AG09309 (cell line): ENCODE data around the gene SLC25A10.
A peak's percentile ranks its signal among the peaks of the same experiment; 100 is the strongest.

ENCODE experiments used
- DNase-seq: peaks from one replicate; pipeline ENCODE4 v3.0.0-alpha.2; 2010; ENCODE audit warnings: low read depth
- H3K4me3 ChIP-seq: 2 replicates; pipeline ENCODE4 v1.5.1; 2011; ENCODE audit warnings: mild to moderate bottlenecking, low read depth, low read length, moderate library complexity; ENCODE audit not compliant: control insufficient read depth
- TF ChIP-seq, protein P1 (sequence below): IDR thresholded peaks from 2 replicates; pipeline ENCODE4 v1.5.1; 2011; ENCODE audit warnings: mild to moderate bottlenecking, low read depth, low read length, inconsistent platforms; ENCODE audit not compliant: insufficient read depth, control insufficient read depth; ENCODE audit errors: missing control alignments

SLC25A10 gene, protein sequence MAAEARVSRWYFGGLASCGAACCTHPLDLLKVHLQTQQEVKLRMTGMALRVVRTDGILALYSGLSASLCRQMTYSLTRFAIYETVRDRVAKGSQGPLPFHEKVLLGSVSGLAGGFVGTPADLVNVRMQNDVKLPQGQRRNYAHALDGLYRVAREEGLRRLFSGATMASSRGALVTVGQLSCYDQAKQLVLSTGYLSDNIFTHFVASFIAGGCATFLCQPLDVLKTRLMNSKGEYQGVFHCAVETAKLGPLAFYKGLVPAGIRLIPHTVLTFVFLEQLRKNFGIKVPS

DNA sequence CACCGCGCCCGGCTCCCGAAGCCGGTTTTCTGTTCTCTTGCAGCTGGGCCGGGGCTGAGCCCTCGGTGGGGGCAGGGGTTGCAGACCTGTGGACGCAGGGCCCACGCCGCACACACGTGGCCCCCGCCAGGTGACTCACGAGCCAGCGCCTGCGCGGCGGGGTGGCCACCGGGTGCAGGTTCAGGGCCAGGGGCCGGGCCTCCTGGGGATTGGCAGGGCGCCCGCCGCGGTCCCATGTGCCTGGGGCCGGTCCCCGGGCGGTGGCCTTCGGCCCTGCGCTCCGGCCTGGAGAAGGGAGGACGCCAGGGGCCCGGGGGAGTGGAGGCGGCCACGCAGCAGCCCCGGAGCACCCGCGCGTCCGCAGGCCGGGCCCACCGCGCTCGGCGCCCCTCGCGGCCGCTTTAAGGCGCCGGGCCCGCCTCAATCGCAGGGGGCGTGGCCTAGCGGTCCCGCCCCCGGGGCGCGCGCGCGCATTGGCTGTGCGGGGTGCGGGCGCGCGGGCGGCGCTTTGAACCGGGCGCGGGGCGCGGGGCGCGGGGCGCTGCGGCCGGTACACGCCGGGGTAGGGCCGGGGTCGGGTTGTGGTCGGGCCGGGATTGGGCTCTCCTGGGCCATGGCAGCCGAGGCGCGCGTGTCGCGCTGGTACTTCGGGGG is at the start of gene SLC25A10:
TSS of gene SLC25A10 (plus strand) at position 471 of the 654 bp plus-strand sequence. CDS start at position 614, 143 bp downstream.
- DNase-seq = no peak
- TF ChIP-seq, protein P1, sequence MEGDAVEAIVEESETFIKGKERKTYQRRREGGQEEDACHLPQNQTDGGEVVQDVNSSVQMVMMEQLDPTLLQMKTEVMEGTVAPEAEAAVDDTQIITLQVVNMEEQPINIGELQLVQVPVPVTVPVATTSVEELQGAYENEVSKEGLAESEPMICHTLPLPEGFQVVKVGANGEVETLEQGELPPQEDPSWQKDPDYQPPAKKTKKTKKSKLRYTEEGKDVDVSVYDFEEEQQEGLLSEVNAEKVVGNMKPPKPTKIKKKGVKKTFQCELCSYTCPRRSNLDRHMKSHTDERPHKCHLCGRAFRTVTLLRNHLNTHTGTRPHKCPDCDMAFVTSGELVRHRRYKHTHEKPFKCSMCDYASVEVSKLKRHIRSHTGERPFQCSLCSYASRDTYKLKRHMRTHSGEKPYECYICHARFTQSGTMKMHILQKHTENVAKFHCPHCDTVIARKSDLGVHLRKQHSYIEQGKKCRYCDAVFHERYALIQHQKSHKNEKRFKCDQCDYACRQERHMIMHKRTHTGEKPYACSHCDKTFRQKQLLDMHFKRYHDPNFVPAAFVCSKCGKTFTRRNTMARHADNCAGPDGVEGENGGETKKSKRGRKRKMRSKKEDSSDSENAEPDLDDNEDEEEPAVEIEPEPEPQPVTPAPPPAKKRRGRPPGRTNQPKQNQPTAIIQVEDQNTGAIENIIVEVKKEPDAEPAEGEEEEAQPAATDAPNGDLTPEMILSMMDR = no peak
- peak within 1 kb of the TSS; percentile 53 for H3K4me3 ChIP-seq

DNA sequence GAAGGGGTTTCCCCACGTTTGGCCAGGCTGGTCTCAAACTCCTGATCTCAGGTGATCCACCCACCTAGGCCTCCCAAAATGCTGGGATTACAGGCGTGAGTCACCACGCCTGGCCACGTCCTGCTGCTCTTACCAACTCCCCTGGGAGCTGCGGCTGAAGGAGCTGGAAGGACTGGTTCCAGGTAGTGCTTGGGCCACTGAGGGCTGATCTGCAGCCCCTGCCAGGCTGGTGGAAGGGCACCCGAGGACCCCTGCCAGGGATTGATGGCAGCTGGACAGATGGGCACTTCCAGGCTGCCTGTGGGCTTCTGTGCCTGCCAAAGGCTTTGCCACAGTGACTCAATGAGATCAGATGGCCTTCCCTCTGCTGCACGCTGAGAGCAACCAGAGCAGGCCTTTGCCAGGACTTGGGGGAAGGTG is 48.0 kb upstream of the SLC25A10 start:
- TF ChIP-seq, protein P1 = no peak
- no peak for DNase-seq
- no peak overlapping the region for H3K4me3 ChIP-seq

DNA sequence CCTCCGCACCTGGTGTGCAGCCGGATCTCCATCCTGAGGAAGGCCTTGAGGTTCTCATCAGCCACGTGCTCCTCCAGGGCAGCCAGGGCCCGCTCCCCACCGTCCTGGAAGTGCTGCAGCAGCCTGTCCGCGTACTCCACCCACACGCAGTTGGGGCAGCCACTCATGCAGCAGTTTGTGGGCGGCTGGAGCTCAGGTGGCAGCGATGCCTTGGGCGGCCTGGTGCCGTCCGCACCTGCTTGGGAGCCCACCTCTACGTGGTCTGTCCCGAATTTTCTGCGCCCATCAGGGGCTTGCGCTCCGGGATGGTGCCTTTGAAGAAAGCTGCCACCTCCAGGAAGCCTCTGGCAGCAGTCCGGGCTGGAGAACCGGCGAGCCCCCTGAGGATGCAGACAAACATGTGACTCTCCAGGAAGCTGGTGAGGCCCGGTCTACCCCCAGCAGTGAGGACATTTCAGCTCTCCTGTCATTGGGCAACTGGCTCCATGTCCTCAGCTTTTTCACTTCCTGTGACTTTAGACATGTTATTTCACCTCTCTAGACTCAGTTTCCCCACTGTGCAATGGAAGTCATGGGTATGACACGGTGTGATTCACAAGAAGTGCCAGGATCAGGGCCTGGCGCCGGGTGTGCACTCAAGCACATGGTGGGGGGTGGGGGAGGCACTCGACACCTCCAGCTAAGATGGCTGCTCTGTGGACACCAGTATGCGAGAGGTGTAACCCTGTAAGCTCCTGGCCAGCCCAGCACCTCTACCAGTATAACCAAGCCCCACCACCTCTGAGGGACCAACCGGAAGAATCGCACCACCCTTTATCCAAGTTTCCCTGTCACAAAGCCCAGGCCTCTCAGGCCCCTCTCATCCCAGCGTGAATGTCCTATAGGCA is 46.6 kb upstream of the SLC25A10 start:
- DNase-seq = no peak
- peak overlapping the region; percentile 51 for H3K4me3 ChIP-seq
- TF ChIP-seq, protein P1 = no peak

DNA sequence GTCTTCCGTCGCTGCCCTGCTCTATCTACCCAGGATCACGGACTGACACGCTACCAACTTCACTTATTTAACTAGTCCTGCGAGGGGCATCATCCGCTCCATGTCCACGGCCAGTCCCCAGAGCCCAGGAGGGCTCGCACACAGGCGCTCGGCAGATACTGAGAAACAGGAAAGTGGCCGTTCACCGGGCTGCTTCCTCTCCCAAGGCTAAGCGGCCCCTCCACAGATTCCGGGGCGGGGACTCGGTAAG is 46.1 kb upstream of the SLC25A10 start:
- TF ChIP-seq, protein P1 = no peak
- H3K4me3 ChIP-seq = peak overlapping the region; percentile 51
- DNase-seq = no peak

DNA sequence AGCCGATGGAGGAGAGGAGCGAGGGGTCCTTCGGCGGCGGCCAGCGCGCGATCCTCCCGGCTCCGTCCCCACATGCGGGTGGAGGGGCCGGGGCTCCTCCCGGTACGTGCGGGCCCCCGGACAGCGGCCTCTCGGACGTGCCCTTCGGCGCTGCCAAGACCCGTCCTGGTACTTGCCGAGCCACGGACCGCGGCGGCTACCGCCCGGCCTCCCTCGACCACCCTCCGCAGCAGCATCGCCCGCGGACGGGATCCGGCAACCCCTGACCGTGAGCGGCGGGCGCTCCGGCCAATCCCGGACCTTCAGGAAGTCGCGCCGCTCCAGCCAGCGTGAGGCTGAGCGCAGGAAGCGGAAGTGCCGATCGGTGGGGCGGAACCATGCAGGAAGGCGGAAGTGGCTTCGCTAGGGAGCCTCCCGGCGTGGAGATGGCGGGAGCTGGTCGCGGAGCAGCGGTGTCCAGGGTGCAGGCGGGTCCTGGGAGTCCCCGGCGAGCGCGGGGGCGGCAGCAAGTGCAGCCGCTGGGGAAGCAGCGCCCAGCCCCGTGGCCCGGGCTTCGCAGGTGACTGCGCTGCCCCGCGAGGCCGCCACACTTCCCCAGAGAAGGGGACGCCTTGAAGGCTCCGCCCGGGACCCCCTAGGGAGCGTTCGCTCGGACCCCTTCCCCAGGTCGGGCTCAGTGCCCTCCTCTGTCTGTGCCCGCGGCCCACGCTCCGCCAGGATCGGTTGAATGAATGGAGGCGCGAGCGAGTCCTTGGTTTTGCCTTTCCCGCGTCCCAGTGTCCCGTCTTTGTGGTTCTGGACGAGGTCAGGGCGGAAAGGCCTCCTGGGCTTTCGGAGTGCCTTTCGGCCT is 45.5 kb upstream of the SLC25A10 start, which contains the start of the genes CCDC137 and OXLD1:
TSS of gene CCDC137 (plus strand) at position 396 of the 850 bp plus-strand sequence. CDS start at position 426, 30 bp downstream.
TSS of gene OXLD1 (minus strand) at position 264 of the 850 bp plus-strand sequence. CDS start at position 236, 28 bp downstream.
- DNase-seq = peak; percentile 86
- peak within 1 kb of the TSS; percentile 51 for H3K4me3 ChIP-seq
- TF ChIP-seq, protein P1 = no peak
